Measurements from ENCODE around the gene PEX5L. TPM values are rescaled to one million over a fixed set of nuclear protein-coding genes. Genes with fewer than 3 reads are reported as not detected.

The PEX5L gene
- total and polyA plus RNA-seq, 8 donors = 0.08 to 2.4 TPM; not detected in 6

DNA sequence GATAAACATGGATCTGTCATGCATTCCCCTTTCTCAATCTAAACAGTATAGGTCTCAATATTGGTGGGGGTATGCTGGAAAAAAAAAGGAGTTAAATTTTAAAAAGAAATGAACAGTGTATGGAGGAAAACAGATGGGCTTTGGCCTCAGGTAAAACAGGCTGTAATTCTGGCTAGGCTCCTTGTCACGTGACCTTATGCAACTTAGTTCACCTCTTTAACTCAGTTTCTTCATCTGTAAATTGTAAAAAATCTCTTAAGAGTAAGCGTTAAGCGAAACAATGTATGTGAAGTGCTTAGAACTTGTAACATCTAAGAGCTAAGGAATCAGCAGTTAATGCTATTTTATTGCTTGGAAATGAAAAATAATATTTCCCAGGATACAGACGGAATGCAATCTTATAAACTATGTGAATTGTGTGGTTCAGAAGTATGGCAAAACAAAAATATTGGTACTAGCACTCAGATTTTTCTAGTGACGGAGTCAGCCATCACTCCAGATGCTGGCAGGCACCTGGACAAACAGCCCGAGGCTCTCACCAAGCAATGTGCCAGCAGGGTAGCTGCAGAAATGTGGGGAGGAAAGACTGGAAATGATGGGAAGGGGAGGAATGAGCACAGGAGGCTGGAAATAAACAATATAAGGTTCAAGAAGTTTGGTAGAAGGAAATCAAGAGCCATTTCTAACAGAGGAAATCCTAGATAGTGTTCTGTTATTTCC, 211.1 kb downstream of the PEX5L start:
- Histone ChIP-seq H3K4me1 (peaks cover 0 to 9% (median 0%) of the 10 kb centered on the region in 4 donors), H3K27me3 (peaks cover 0 to 4% (median 0%) of the 10 kb centered on the region in 3 donors), H3K9me3 (no peaks in the 10 kb centered on the region), H3K36me3 (no peaks in the 10 kb centered on the region), H3K4me3 (no peak overlapping the region), H3K27ac (no peak overlapping the region)
- DNase-seq = no peak
- no peak for TF ChIP-seq EP300 (IDR thresholded peaks at IDR 0.05)
- TF ChIP-seq POLR2AphosphoS5 (IDR thresholded peaks at IDR 0.05) = no peak
- TF ChIP-seq POLR2A (IDR thresholded peaks at IDR 0.05) = no peak
- TF ChIP-seq, protein P1, sequence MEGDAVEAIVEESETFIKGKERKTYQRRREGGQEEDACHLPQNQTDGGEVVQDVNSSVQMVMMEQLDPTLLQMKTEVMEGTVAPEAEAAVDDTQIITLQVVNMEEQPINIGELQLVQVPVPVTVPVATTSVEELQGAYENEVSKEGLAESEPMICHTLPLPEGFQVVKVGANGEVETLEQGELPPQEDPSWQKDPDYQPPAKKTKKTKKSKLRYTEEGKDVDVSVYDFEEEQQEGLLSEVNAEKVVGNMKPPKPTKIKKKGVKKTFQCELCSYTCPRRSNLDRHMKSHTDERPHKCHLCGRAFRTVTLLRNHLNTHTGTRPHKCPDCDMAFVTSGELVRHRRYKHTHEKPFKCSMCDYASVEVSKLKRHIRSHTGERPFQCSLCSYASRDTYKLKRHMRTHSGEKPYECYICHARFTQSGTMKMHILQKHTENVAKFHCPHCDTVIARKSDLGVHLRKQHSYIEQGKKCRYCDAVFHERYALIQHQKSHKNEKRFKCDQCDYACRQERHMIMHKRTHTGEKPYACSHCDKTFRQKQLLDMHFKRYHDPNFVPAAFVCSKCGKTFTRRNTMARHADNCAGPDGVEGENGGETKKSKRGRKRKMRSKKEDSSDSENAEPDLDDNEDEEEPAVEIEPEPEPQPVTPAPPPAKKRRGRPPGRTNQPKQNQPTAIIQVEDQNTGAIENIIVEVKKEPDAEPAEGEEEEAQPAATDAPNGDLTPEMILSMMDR (IDR thresholded peaks at IDR 0.05) = no peak
- intact Hi-C loops (cut with DNase I; ENCODE audit: low total_unique reads) = no loop called here
- 55 to 68% (median 60%) methylated on average over 6 of the region's 6 CpGs for WGBS, 5 donors

DNA sequence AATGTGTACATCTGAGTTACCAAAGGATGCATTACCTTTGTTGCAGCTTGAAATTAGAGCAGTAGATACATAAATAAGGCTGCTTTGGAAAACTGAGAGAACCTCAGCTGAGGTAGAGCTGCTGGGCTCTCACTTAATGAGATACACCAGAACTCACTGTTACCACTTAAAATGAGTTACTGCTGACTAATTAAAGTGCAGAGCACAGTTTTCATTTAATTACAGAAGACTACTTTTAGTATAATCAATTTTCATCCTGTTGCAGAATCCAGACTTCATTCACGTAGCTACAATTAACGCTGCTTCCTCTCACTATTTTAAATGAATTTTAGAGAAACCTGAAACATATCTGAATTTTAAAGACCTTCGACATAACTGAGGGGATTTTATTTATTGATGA, 214.4 kb downstream of the PEX5L start:
- WGBS, 5 donors = 85 to 94% (median 91%) methylated on average over 3 of the region's 3 CpGs
- Histone ChIP-seq H3K9me3 (no peaks in the 10 kb centered on the region), H3K4me1 (peaks cover 0 to 9% (median 0%) of the 10 kb centered on the region in 4 donors), H3K27me3 (peaks cover 0 to 6% (median 0%) of the 10 kb centered on the region in 3 donors), H3K27ac (no peak overlapping the region), H3K4me3 (no peak overlapping the region), H3K36me3 (no peaks in the 10 kb centered on the region)
- intact Hi-C loops (cut with DNase I; ENCODE audit: low total_unique reads) = no loop called here
- no peak for TF ChIP-seq POLR2A (IDR thresholded peaks at IDR 0.05)
- TF ChIP-seq POLR2AphosphoS5 (IDR thresholded peaks at IDR 0.05) = no peak
- TF ChIP-seq EP300 (IDR thresholded peaks at IDR 0.05) = no peak
- TF ChIP-seq, protein P1 (IDR thresholded peaks at IDR 0.05) = no peak
- no peak for DNase-seq

DNA sequence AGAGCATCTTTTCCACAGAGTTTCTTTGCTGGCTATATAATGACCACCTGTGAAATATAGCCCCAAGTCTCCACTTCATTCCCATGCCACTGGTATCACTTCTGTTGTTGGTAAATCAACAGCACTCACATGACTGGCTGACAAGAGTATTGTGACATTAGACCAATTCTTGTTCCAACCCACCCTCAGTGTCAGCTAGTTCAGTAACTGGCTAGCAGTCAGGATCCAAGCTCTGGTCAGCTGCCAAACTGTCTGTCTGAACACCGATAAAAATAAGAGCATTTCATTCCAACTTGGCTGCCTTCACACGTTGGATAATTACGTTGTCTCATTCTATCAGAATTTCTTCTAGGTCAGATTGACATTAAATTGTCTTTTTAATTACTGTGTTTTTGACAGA, 217.4 kb downstream of the PEX5L start:
- no peak overlapping the region for H3K27ac ChIP-seq
- intact Hi-C loops (cut with DNase I; ENCODE audit: low total_unique reads) = no loop called here
- no peaks in the 10 kb centered on the region for H3K36me3 ChIP-seq
- H3K4me1 ChIP-seq = no peaks in the 10 kb centered on the region
- no peak overlapping the region for H3K4me3 ChIP-seq
- WGBS, 5 donors = 38 to 78% (median 48%) methylated on average over 3 of the region's 3 CpGs
- H3K27me3 ChIP-seq = peaks cover 0 to 6% (median 0%) of the 10 kb centered on the region in 3 donors
- no peak for DNase-seq
- TF ChIP-seq POLR2AphosphoS5 (IDR thresholded peaks at IDR 0.05) (no peak), EP300 (IDR thresholded peaks at IDR 0.05) (no peak), POLR2A (IDR thresholded peaks at IDR 0.05) (no peak)
- TF ChIP-seq, protein P1 (IDR thresholded peaks at IDR 0.05) = no peak
- no peaks in the 10 kb centered on the region for H3K9me3 ChIP-seq

DNA sequence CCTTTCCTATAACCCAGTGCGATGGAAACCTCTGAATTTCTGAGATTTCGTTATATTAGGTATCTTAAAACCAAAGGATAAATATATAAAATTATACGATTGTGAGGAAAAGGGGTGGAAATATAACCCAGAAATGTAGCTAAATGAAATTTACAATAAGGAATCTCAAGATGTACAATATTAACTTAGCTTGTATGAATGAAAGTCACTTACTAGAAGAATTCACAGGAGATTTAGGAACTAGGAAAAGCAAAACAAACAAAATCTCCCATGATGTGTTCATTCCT, 224.7 kb downstream of the PEX5L start:
- 71 to 84% (median 75%) methylated on average over 3 of the region's 3 CpGs for WGBS, 5 donors
- H3K4me1 ChIP-seq = peaks cover 0 to 4% (median 2%) of the 10 kb centered on the region in 4 donors
- H3K27me3 ChIP-seq = no peaks in the 10 kb centered on the region
- no peaks in the 10 kb centered on the region for H3K9me3 ChIP-seq
- no peak overlapping the region for H3K4me3 ChIP-seq
- TF ChIP-seq, protein P1 (IDR thresholded peaks at IDR 0.05) = no peak
- TF ChIP-seq POLR2A (IDR thresholded peaks at IDR 0.05) (no peak), EP300 (IDR thresholded peaks at IDR 0.05) (no peak), POLR2AphosphoS5 (IDR thresholded peaks at IDR 0.05) (no peak)
- intact Hi-C loops (cut with DNase I; ENCODE audit: low total_unique reads) = no loop called here
- no peaks in the 10 kb centered on the region for H3K36me3 ChIP-seq
- no peak for DNase-seq
- H3K27ac ChIP-seq = no peak overlapping the region

Measured in stomach (tissue), 9 donors.